ENCODE data around the gene TSPAN18.

GRCh38 chr11:44687388-44687787 lies 39.4 kb upstream of the TSPAN18 start:
- TF ChIP-seq CTCF (IDR thresholded peaks at IDR 0.05) = no peak
- no peak for TF ChIP-seq POLR2A (IDR thresholded peaks at IDR 0.05)
